Astrocyte of the spinal cord (primary cell): Measurements from ENCODE around the gene MACROD2.
"Not testable (repeated sequence)": the region's sequence is repeated elsewhere in the genome, so short reads cannot be mapped to it uniquely, and the experiment has no call there.

Experiments
- DNase-seq: peaks from one replicate; pipeline ENCODE4 v3.0.0; 2011; ENCODE audit warnings: low read depth, low spot score
- H3K4me3 ChIP-seq: 2 replicates; pipeline ENCODE4 v1.5.1; 2011; ENCODE audit warnings: low read depth, mild to moderate bottlenecking, low read length, moderate library complexity
- CTCF ChIP-seq: IDR thresholded peaks from 2 replicates; pipeline ENCODE4 v1.5.1; 2012; ENCODE audit warnings: low read depth, mild to moderate bottlenecking, low read length, inconsistent platforms
- in situ Hi-C: cut with HindIII; loops from 2 replicates; pipeline ENCODE4 v1.10.0; 2017; ENCODE audit warnings: low sequenced_read_pairs

The MACROD2 gene

GRCh38 chr20:15138548-15139126 is 1143.3 kb downstream of the MACROD2 start:
- in situ Hi-C loops, result no loop called here
- DNase-seq, result no peak
- no peak for TF ChIP-seq CTCF
- H3K4me3 ChIP-seq, result no peak overlapping the region

GRCh38 chr20:15139522-15139921 is 1144.2 kb downstream of the MACROD2 start:
- no peak for TF ChIP-seq CTCF
- in situ Hi-C loops, result no loop called here
- H3K4me3 ChIP-seq, result no peak overlapping the region
- no peak for DNase-seq

GRCh38 chr20:15140286-15140685 is 1145.0 kb downstream of the MACROD2 start:
- no peak for TF ChIP-seq CTCF
- no peak for DNase-seq
- in situ Hi-C loops, result no loop called here
- no peak overlapping the region for H3K4me3 ChIP-seq

- DNase-seq, H3K4me3 ChIP-seq, in situ Hi-C loops: not testable (repeated sequence)
Observed at GRCh38 chr20:15140940-15141339, 1145.6 kb downstream of the MACROD2 start.

- no peak overlapping the region for H3K4me3 ChIP-seq
- DNase-seq, result no peak
- in situ Hi-C loops, result no loop called here
- TF ChIP-seq CTCF, result no peak
Observed at GRCh38 chr20:15141861-15142260, 1146.5 kb downstream of the MACROD2 start.

- TF ChIP-seq CTCF, result no peak
- in situ Hi-C loops, result no loop called here
- no peak overlapping the region for H3K4me3 ChIP-seq
- no peak for DNase-seq
Observed at GRCh38 chr20:15143478-15143877, 1148.2 kb downstream of the MACROD2 start.

GRCh38 chr20:15144916-15145315 is 1149.6 kb downstream of the MACROD2 start:
- TF ChIP-seq CTCF, result no peak
- in situ Hi-C loops, result no loop called here
- no peak for DNase-seq
- H3K4me3 ChIP-seq, result no peak overlapping the region
